Activated CD4-positive, alpha-beta T cell treated with anti-CD3 and anti-CD28 coated beads for 48 hours (primary cell): Measurements from ENCODE around the gene FLG2.
"Not testable (repeated sequence)": the region's sequence is repeated elsewhere in the genome, so short reads cannot be mapped to it uniquely, and the experiment has no call there.

Source experiments
- DNase-seq: peaks from one replicate; pipeline ENCODE4 v3.0.0-alpha.2; 2020

Gene FLG2

DNA sequence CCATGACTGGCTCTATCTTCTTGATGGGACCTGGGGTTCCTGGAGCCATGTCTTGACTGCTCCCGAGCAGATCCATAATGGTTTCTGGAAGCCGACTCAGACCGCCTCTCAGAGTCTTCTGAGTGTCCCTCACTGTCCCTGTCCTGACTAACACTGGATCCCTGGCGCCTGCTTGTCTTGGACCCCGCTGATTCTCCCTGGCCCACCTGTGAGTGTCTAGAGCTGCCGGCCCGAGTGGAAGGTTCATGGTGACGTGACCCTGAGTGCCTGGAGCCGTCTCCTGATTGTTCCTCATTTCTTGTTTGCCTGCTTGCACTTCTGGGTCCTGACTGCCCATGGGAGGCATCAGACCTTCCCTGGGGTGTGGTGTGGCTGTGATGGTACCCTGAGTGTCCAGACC lies 49.9 kb downstream of the FLG2 start:
- DNase-seq, result no peak

DNA sequence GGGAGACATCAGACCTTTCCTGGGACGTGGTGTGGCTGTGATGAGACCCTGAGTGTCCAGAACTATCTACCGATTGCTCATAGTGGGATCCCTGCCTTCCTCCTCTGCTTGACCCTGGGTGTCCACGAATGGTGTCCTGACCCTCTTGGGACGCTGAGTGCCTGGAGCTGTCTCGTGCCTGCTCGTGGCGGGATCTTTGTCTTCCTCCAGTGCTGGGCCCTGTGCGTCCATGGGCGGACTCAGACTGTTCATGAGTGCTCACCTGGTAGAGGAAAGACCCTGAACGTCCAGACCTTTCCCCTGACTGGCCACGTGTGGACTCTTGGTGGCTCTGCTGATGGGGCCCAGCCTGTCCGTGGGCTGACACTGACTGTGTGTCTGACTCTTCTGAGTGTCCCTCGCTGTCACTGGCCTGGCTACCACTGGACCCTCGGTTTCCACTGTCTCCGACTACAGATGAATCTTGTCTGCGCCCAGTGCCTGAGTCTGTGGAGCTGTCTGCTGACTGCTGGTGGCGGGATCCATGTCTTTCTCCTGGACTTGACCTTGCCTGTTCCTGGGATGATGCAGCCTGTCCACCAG lies 50.4 kb downstream of the FLG2 start:
- not testable (repeated sequence) for DNase-seq

DNA sequence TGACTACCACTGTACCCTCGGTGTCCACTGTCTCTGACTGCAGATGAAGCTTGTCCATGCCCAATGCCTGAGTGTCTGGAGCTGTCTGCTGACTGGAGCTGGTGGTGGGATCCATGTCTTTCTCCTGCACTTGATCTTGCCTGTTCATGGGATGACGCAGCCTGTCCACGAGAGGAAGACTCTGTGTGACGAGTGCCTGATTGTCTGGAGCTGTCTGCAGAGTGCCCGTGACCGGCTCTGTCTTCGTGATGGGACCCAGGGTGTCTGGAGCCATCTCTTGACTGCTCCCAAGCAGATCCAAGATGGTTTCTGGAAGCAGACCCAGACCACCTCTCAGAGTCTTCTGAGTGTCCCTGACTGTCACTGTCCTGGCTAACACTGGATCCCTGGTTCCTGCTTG lies 51.0 kb downstream of the FLG2 start:
- not testable (repeated sequence) for DNase-seq

DNA sequence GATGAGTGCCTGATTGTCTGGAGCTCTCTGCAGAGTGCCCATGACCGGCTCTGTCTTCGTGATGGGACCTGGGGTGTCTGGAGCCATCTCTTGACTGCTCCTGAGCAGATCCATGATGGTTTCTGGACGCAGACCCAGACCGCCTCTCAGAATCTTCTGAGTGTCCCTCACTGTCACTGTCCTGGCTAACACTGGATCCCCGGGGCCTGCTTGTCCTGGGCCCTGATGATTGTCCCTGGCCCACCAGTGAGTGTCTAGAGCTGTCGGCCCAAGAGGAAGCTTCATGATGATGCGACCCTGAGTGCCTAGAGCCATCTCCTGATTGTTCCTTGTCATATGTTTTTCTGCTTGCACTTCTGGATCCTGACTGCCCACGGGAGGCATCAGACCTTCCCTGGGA lies 51.8 kb downstream of the FLG2 start:
- DNase-seq, result not testable (repeated sequence)

DNA sequence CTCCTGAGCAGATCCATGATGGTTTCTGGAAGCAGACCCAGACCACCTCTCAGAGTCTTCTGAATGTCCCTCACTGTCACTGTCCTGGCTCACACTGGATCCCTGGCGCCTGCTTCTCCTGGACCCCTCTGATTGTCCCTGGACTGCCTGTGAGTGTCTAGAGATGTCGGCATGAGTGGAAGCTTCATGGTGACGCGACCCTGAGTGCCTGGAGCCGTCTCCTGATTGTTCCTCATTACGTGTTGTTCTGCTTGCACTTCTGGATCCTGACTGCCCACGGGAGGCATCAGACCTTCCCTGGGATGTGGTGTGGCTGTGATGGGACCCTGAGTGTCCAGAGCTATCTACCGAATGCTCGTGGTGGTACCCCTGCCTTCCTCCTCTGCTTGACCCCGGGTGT lies 53.7 kb downstream of the FLG2 start:
- DNase-seq, result not testable (repeated sequence)

DNA sequence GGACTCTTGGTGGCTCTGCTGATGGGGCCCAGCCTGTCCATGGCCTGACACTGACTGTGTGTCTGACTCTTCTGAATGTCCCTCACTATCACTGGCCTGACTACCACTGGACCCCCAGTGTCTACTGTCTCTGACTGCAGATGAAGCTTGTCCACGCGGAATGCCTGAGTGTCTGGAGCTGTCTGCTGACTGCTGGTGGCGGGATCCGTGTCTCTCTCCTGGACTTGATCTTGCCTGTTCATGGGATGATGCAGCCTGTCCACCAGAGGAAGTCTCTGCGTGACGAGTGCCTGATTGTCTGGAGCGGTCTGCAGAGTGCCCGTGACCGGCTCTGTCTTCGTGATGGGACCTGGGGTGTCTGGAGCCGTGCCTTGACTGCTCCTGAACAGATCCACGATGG lies 55.0 kb downstream of the FLG2 start:
- not testable (repeated sequence) for DNase-seq

DNA sequence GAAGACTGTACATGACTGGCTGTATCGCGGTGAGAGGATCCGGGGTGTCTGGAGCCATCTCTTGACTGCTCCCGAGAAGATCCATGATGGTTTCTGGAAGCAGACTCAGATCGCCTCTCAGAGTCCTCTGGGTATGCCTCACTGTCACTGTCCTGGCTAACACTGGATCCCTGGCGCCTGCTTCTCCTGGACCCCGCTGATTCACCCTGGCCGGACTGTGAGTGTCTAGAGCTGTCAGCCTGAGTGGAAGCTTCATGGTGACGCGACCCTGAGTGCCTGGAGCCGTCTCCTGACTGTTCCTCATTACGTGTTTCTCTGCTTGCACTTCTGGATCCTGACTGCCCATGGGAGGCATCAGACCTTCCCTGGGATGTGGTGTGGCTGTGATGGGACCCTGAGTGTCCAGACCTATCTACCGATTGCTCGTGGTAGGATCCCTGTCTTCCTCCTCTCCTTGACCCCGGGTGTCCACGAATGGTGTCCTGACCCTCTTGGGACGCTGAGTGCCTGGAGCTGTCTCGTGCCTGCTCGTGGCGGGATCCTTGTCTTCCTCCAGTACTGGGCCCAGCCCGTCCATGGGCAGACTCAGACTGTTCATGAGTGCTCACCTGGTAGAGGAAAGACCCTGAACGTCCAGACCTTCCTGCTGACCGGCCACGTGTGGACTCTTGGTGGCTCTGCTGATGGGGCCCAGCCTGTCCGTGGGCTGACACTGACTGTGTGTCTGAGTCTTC lies 56.5 kb downstream of the FLG2 start:
- DNase-seq, result not testable (repeated sequence)
